ENCODE results near the gene TYRP1.

TYRP1 gene

DNA sequence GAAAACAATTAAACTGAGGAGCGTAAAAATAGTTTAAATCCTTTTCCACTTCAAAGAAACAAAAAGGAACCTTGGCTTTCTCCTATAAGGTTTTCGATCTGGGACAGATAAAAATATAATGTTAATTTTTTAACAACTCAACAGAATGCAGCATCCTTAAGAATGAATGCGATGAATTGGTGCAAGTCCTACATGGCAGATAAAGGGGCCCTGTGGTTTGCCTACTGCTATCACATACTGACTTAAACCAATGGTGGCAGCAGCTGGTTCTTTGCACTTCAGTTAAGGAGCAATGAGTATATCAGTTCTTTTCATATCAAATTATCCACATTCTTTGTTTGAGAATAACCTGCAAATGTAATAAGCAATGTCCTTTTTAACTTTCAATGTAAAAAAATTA is 12.4 kb upstream of the TYRP1 start:
- H2AFZ ChIP-seq (ENCODE audit: insufficient read depth, low read length, poor library complexity) = no peak overlapping the region
- no peak overlapping the region for H3K27ac ChIP-seq (ENCODE audit: low read depth, low read length)
- no peak overlapping the region for H3K4me2 ChIP-seq (ENCODE audit: low read length)
- no peak overlapping the region for H3K14ac ChIP-seq (ENCODE audit: low read length)
- no peak overlapping the region for H3K23ac ChIP-seq (ENCODE audit: low read length)
- peak overlapping the region; percentile 71 for H2BK12ac ChIP-seq (ENCODE audit: low read length)
- H3K9me3 ChIP-seq (ENCODE audit: insufficient read depth, low read depth, low read length) = no peaks in the 10 kb centered on the region
- H4K12ac ChIP-seq (ENCODE audit: low read depth, low read length) = no peak overlapping the region
- WGBS (ENCODE audit: extremely low coverage, insufficient coverage, insufficient read length) = no CpG with 5 or more reads among the region's 3 CpGs
- no peak overlapping the region for H4K8ac ChIP-seq (ENCODE audit: low read depth, low read length)
- H3K4me1 ChIP-seq (ENCODE audit: control insufficient read depth in 1 of 2, insufficient read depth in 2 of 2, low read length in 2 of 2) = peaks cover 4 to 7% of the 10 kb centered on the region in 2 experiments
- H3K79me1 ChIP-seq (ENCODE audit: low read length) = peaks cover 7% of the 10 kb centered on the region
- H3K4ac ChIP-seq (ENCODE audit: low read depth, low read length) = no peak overlapping the region
- no peaks in the 10 kb centered on the region for H3K27me3 ChIP-seq (ENCODE audit: insufficient read depth, low read length)
- no peaks in the 10 kb centered on the region for H3K79me2 ChIP-seq (ENCODE audit: control insufficient read depth, insufficient read depth, low read length, poor library complexity)
- H2AK5ac ChIP-seq (ENCODE audit: low read length) = no peak overlapping the region
- no peaks in the 10 kb centered on the region for H3K36me3 ChIP-seq (ENCODE audit: control insufficient read depth in 1 of 2, insufficient read depth in 2 of 2, low read length in 2 of 2)
- H3K4me3 ChIP-seq (ENCODE audit: low read depth, low read length) = no peak overlapping the region
- peak overlapping the region; percentile 24 for H4K91ac ChIP-seq (ENCODE audit: low read depth, low read length)
- no peak overlapping the region for H2BK120ac ChIP-seq (ENCODE audit: insufficient read depth, low read length, poor library complexity)
- H3K18ac ChIP-seq (ENCODE audit: low read length) = no peak overlapping the region
- peak overlapping the region; percentile 84 for H2BK5ac ChIP-seq (ENCODE audit: low read depth, low read length, poor library complexity)
- H3K9ac ChIP-seq (ENCODE audit: low read length) = no peak overlapping the region
- DNase-seq = no peak

DNA sequence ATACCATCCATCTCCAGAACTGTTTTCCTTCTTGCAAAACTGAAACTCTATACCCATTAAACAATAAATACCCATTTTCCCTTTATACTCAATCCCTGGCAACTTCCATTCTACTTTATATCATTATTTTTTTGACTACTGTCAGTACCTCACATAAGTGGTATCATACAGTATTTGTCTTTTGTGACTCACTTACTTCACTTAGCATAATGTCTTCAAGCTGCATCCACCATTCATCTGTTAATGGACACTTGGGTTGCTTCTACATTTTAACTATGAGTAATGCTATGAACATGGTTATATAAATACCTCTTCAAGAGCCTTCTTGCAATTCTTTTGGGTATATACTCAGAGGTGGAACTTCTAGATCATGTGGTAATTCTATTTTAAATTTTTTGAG is 11.6 kb upstream of the TYRP1 start:
- Histone ChIP-seq H2AFZ (ENCODE audit: insufficient read depth, low read length, poor library complexity) (no peak overlapping the region), H3K4ac (ENCODE audit: low read depth, low read length) (no peak overlapping the region), H3K18ac (ENCODE audit: low read length) (no peak overlapping the region), H3K23ac (ENCODE audit: low read length) (no peak overlapping the region), H3K27me3 (ENCODE audit: insufficient read depth, low read length) (no peaks in the 10 kb centered on the region), H3K9me3 (ENCODE audit: insufficient read depth, low read depth, low read length) (no peaks in the 10 kb centered on the region), H3K27ac (ENCODE audit: low read depth, low read length) (no peak overlapping the region), H2BK12ac (ENCODE audit: low read length) (no peak overlapping the region), H4K8ac (ENCODE audit: low read depth, low read length) (no peak overlapping the region), H3K14ac (ENCODE audit: low read length) (no peak overlapping the region), H3K9ac (ENCODE audit: low read length) (no peak overlapping the region), H3K79me2 (ENCODE audit: control insufficient read depth, insufficient read depth, low read length, poor library complexity) (no peaks in the 10 kb centered on the region), H3K4me1 (ENCODE audit: control insufficient read depth in 1 of 2, insufficient read depth in 2 of 2, low read length in 2 of 2) (peaks cover 4 to 7% of the 10 kb centered on the region in 2 experiments), H4K91ac (ENCODE audit: low read depth, low read length) (no peak overlapping the region), H4K12ac (ENCODE audit: low read depth, low read length) (no peak overlapping the region), H2BK120ac (ENCODE audit: insufficient read depth, low read length, poor library complexity) (no peak overlapping the region), H2AK5ac (ENCODE audit: low read length) (no peak overlapping the region), H3K36me3 (ENCODE audit: control insufficient read depth in 1 of 2, insufficient read depth in 2 of 2, low read length in 2 of 2) (no peaks in the 10 kb centered on the region), H2BK5ac (ENCODE audit: low read depth, low read length, poor library complexity) (no peak overlapping the region), H3K4me2 (ENCODE audit: low read length) (no peak overlapping the region), H3K79me1 (ENCODE audit: low read length) (peaks cover 7% of the 10 kb centered on the region), H3K4me3 (ENCODE audit: low read depth, low read length) (no peak overlapping the region)
- no peak for DNase-seq

DNA sequence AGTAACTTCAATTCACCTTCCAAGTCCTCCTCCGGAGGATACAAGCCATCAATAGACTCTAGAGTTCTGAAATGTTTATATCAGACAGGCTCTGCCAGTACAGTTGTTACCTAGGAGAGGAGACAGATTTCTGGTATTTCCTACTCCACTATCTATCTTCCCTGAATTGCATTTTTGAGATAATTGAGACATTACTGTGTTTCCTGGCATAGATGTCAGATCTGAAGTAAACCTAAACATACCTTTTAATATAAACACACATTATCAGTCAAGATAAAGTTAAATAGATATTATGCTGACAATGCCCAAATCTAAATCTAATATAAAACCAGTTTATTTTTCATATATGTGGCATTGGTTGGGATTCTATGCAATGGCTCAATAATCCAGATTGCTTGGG is 8.2 kb upstream of the TYRP1 start:
- peak in 1 of 2 donors; percentile 67 for DNase-seq
- Histone ChIP-seq H3K4me3 (ENCODE audit: low read depth, low read length) (no peak overlapping the region), H3K23ac (ENCODE audit: low read length) (no peak overlapping the region), H3K9ac (ENCODE audit: low read length) (no peak overlapping the region), H3K14ac (ENCODE audit: low read length) (peak overlapping the region; percentile 1), H2BK120ac (ENCODE audit: insufficient read depth, low read length, poor library complexity) (peak overlapping the region; percentile 18), H2BK12ac (ENCODE audit: low read length) (no peak overlapping the region), H3K4me2 (ENCODE audit: low read length) (no peak overlapping the region), H3K18ac (ENCODE audit: low read length) (no peak overlapping the region), H2AFZ (ENCODE audit: insufficient read depth, low read length, poor library complexity) (no peak overlapping the region), H4K12ac (ENCODE audit: low read depth, low read length) (no peak overlapping the region), H3K9me3 (ENCODE audit: insufficient read depth, low read depth, low read length) (no peaks in the 10 kb centered on the region), H4K8ac (ENCODE audit: low read depth, low read length) (peak overlapping the region; percentile 6), H3K79me1 (ENCODE audit: low read length) (peaks cover 7% of the 10 kb centered on the region), H3K27ac (ENCODE audit: low read depth, low read length) (no peak overlapping the region), H3K27me3 (ENCODE audit: insufficient read depth, low read length) (no peaks in the 10 kb centered on the region), H4K91ac (ENCODE audit: low read depth, low read length) (peak overlapping the region; percentile 11), H3K4ac (ENCODE audit: low read depth, low read length) (no peak overlapping the region), H2BK5ac (ENCODE audit: low read depth, low read length, poor library complexity) (no peak overlapping the region), H2AK5ac (ENCODE audit: low read length) (no peak overlapping the region), H3K4me1 (ENCODE audit: control insufficient read depth in 1 of 2, insufficient read depth in 2 of 2, low read length in 2 of 2) (peaks cover 2 to 5% of the 10 kb centered on the region in 2 experiments), H3K36me3 (ENCODE audit: control insufficient read depth in 1 of 2, insufficient read depth in 2 of 2, low read length in 2 of 2) (no peaks in the 10 kb centered on the region), H3K79me2 (ENCODE audit: control insufficient read depth, insufficient read depth, low read length, poor library complexity) (no peaks in the 10 kb centered on the region)
- no CpG with 5 or more reads among the region's 1 CpG for WGBS (ENCODE audit: extremely low coverage, insufficient coverage, insufficient read length)

DNA sequence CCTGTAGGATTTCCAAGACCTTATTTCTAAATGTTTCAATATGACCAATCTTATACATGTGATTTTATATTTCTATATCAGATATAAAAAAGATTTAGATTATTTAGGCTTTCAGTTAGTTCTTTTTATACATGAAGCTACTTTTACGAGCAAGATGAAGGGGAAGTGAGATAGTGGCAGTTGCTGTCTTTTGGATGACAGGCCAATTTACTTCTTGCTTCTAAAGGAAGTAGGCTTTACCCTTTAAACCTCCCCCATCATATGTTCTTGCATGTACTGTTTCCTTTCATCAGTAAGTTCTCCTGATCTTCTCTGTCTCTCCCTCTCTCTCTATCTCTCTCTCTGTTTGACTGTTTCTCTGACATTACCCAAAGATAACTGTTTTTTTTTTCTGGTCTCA is 4.0 kb upstream of the TYRP1 start:
- Histone ChIP-seq H3K4ac (ENCODE audit: low read depth, low read length) (no peak overlapping the region), H4K12ac (ENCODE audit: low read depth, low read length) (no peak overlapping the region), H3K18ac (ENCODE audit: low read length) (no peak overlapping the region), H2BK5ac (ENCODE audit: low read depth, low read length, poor library complexity) (no peak overlapping the region), H3K14ac (ENCODE audit: low read length) (no peak overlapping the region), H2BK12ac (ENCODE audit: low read length) (no peak overlapping the region), H3K79me2 (ENCODE audit: control insufficient read depth, insufficient read depth, low read length, poor library complexity) (no peaks in the 10 kb centered on the region), H4K91ac (ENCODE audit: low read depth, low read length) (no peak overlapping the region), H3K36me3 (ENCODE audit: control insufficient read depth in 1 of 2, insufficient read depth in 2 of 2, low read length in 2 of 2) (no peaks in the 10 kb centered on the region), H3K4me2 (ENCODE audit: low read length) (no peak overlapping the region), H3K9ac (ENCODE audit: low read length) (no peak overlapping the region), H2AFZ (ENCODE audit: insufficient read depth, low read length, poor library complexity) (no peak overlapping the region), H3K27me3 (ENCODE audit: insufficient read depth, low read length) (no peaks in the 10 kb centered on the region), H4K8ac (ENCODE audit: low read depth, low read length) (no peak overlapping the region), H3K9me3 (ENCODE audit: insufficient read depth, low read depth, low read length) (no peaks in the 10 kb centered on the region), H2AK5ac (ENCODE audit: low read length) (no peak overlapping the region), H3K27ac (ENCODE audit: low read depth, low read length) (no peak overlapping the region), H3K4me3 (ENCODE audit: low read depth, low read length) (no peak overlapping the region), H2BK120ac (ENCODE audit: insufficient read depth, low read length, poor library complexity) (no peak overlapping the region), H3K4me1 (ENCODE audit: control insufficient read depth in 1 of 2, insufficient read depth in 2 of 2, low read length in 2 of 2) (peaks cover 2 to 3% of the 10 kb centered on the region in 2 experiments), H3K23ac (ENCODE audit: low read length) (no peak overlapping the region), H3K79me1 (ENCODE audit: low read length) (peaks cover 6% of the 10 kb centered on the region)
- no CpG with 5 or more reads among the region's 1 CpG for WGBS (ENCODE audit: extremely low coverage, insufficient coverage, insufficient read length)
- no peak for DNase-seq

Measured in trophoblast cell (in vitro differentiated cells and primary cell).